SU-DHL-6 (cell line): ENCODE measurements around the gene TET2.

Experiments used
- H2AFZ ChIP-seq: fragments of 200-600 bp; sonication (generic); 2 replicates; pipeline ENCODE4 v1.6.1; 2014; ENCODE audit warnings: low read depth, mild to moderate bottlenecking, moderate library complexity, mixed read lengths, antibody characterized with exemption, low read length; ENCODE audit not compliant: severe bottlenecking
- H3F3A ChIP-seq: fragments of 200-600 bp; shearing (Covaris generic); 2 replicates; pipeline ENCODE4 v1.6.0; 2016; ENCODE audit warnings: antibody characterized with exemption, mild to moderate bottlenecking; ENCODE audit not compliant: insufficient read depth
- H3K27ac ChIP-seq: fragments of 200-600 bp; sonication (generic); 2 replicates; pipeline ENCODE4 v1.5.1; 2016; ENCODE audit warnings: low read depth, mild to moderate bottlenecking, low read length, moderate library complexity, mixed read lengths
- H3K27me3 ChIP-seq: fragments of 200-600 bp; sonication (generic), shearing (Covaris generic); 2 replicates; pipeline ENCODE4 v1.6.0; 2014; ENCODE audit warnings: mild to moderate bottlenecking, low read length
- H3K36me3 ChIP-seq: fragments of 200-600 bp; sonication (generic); 2 replicates; pipeline ENCODE4 v1.6.1; 2014; ENCODE audit warnings: mild to moderate bottlenecking, low read length, mixed read lengths
- H3K4me2 ChIP-seq: fragments of 300-600, 200-600 bp; shearing (Covaris generic), sonication (generic); 2 replicates; pipeline ENCODE4 v1.6.0; 2014; ENCODE audit warnings: low read length, low read depth, mild to moderate bottlenecking; ENCODE audit not compliant: poor library complexity, severe bottlenecking
- H3K4me3 ChIP-seq: fragments of 200-600 bp; sonication (generic); 2 replicates; pipeline ENCODE4 v1.5.1; 2014; ENCODE audit warnings: antibody characterized with exemption, low read length, mild to moderate bottlenecking, mixed read lengths; ENCODE audit not compliant: insufficient read depth, poor library complexity, severe bottlenecking
- H3K79me2 ChIP-seq: fragments of 200-600 bp; sonication (generic); 2 replicates; pipeline ENCODE4 v1.6.1; 2014; ENCODE audit warnings: mild to moderate bottlenecking, low read length, moderate library complexity; ENCODE audit not compliant: insufficient read depth
- H3K9ac ChIP-seq: fragments of 200-600 bp; sonication (generic); 2 replicates; pipeline ENCODE4 v1.7.0; 2014; ENCODE audit warnings: mild to moderate bottlenecking, low read length
- H3K9me2 ChIP-seq: fragments of 200-600 bp; sonication (generic); replicated peaks from 2 replicates; pipeline ENCODE4 v1.6.1; 2014; ENCODE audit warnings: low read length; ENCODE audit not compliant: insufficient read depth
- H3K9me3 ChIP-seq: fragments of 200-600 bp; sonication (generic); 2 replicates; pipeline ENCODE4 v1.6.1; 2014; ENCODE audit warnings: low read length, mixed read lengths; ENCODE audit not compliant: insufficient read depth
- H4K20me1 ChIP-seq: fragments of 200-600 bp; sonication (generic); 2 replicates; pipeline ENCODE4 v1.6.1; 2014; ENCODE audit warnings: low read depth, mild to moderate bottlenecking, antibody characterized with exemption, low read length, moderate library complexity, mixed read lengths
- EZH2phosphoT487 ChIP-seq: fragments of 200-600 bp; sonication (generic), shearing (Covaris generic); conservative IDR thresholded peaks from 2 replicates; pipeline ENCODE4 v1.6.1; 2018; ENCODE audit warnings: mild to moderate bottlenecking, antibody characterized with exemption, low read length, moderate library complexity, mixed read lengths
- TF ChIP-seq, protein P1 (sequence below): fragments of 200-600 bp; sonication (generic); IDR thresholded peaks from one replicate; pipeline ENCODE4 v1.5.1; 2017; ENCODE audit warnings: antibody characterized with exemption, mild to moderate bottlenecking, low read length, moderate library complexity; ENCODE audit not compliant: insufficient read depth, poor library complexity, severe bottlenecking

Gene TET2

DNA sequence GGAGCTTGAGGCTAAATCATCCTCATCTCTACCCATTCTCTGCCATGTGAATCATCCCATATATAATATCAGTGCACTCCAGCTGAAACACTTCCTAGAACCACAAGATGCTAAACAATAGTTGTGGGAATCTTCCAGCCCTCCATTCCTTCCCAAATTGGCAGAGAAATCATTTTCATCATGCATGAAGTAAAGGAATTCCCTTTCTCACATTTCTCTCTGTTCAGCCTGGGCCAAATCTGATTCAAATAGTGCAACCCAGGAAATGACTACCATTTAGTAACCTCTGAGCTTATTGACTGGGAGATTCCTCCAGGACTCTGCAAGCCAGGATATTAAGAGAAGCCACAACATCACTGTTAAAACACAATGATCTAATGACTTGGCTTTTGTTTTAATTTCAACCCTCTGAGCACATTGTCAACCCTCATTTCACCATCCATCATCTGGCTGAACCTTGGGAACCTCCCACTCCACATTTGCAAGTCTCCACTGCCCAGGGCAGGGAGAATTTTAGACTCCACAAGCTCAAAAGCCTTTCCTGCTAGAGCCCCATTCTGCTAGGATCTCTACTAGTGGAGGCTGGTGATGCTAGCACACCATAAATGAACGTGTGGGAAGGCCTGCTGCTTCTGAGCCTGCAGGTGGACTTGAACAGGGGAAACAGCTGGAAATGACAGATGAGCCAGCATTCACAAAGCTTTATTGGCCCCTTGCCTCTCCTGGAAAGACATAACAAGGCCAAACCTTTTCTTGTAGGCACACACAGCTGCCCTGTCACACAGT lies 133.9 kb downstream of the TET2 start:
- H2AFZ ChIP-seq, result no peak overlapping the region
- TF ChIP-seq, protein P1, sequence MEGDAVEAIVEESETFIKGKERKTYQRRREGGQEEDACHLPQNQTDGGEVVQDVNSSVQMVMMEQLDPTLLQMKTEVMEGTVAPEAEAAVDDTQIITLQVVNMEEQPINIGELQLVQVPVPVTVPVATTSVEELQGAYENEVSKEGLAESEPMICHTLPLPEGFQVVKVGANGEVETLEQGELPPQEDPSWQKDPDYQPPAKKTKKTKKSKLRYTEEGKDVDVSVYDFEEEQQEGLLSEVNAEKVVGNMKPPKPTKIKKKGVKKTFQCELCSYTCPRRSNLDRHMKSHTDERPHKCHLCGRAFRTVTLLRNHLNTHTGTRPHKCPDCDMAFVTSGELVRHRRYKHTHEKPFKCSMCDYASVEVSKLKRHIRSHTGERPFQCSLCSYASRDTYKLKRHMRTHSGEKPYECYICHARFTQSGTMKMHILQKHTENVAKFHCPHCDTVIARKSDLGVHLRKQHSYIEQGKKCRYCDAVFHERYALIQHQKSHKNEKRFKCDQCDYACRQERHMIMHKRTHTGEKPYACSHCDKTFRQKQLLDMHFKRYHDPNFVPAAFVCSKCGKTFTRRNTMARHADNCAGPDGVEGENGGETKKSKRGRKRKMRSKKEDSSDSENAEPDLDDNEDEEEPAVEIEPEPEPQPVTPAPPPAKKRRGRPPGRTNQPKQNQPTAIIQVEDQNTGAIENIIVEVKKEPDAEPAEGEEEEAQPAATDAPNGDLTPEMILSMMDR, result no peak
- TF ChIP-seq EZH2phosphoT487, result no peak
- no peaks in the 10 kb centered on the region for H3K9me3 ChIP-seq
- no peak overlapping the region for H3K4me2 ChIP-seq
- H3K79me2 ChIP-seq, result no peaks in the 10 kb centered on the region
- no peak overlapping the region for H3K4me3 ChIP-seq
- no peaks in the 10 kb centered on the region for H3K27me3 ChIP-seq
- no peaks in the 10 kb centered on the region for H3K9me2 ChIP-seq
- no peaks in the 10 kb centered on the region for H3F3A ChIP-seq
- no peaks in the 10 kb centered on the region for H3K36me3 ChIP-seq
- no peak overlapping the region for H3K27ac ChIP-seq
- no peak overlapping the region for H3K9ac ChIP-seq
- H4K20me1 ChIP-seq, result no peaks in the 10 kb centered on the region

DNA sequence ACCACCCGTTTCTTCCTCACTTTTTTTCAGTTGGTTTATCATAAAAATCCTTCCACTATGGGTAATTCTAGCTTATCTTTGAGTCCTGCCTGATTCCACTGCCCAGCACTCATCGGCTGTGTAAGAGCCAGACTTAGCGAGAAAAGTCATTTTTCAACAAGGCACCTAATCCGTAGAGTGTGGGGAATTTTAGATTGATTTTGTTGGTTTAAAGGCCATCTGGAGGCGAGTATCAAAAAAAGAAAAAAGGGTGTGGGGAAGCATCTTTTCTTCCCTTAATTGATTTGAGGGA lies 134.4 kb downstream of the TET2 start:
- H4K20me1 ChIP-seq, result no peaks in the 10 kb centered on the region
- no peaks in the 10 kb centered on the region for H3K9me3 ChIP-seq
- no peak overlapping the region for H3K4me2 ChIP-seq
- no peaks in the 10 kb centered on the region for H3K27me3 ChIP-seq
- no peak overlapping the region for H3K27ac ChIP-seq
- H3K4me3 ChIP-seq, result no peak overlapping the region
- H3K36me3 ChIP-seq, result no peaks in the 10 kb centered on the region
- no peaks in the 10 kb centered on the region for H3K79me2 ChIP-seq
- no peak for TF ChIP-seq EZH2phosphoT487
- TF ChIP-seq, protein P1, result no peak
- H3K9me2 ChIP-seq, result no peaks in the 10 kb centered on the region
- no peak overlapping the region for H3K9ac ChIP-seq
- no peak overlapping the region for H2AFZ ChIP-seq
- H3F3A ChIP-seq, result no peaks in the 10 kb centered on the region

DNA sequence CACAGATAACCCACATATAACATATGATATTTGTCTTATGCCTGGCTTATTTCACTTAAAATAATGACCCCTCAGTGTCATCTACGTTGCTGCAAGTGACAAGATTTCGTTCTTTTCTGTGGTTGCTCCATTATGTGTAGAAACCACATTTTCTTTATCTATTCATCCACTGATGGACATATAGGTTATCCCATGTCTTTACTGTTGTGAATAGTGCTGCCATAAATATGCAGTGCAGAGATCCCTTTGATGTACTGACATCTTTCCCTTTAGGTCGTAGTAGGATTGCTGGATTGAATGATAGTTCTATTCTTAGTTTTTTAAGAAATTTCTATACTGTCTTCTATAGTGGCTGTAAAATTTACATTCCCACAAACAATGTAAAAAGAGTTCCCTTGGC lies 135.8 kb downstream of the TET2 start:
- no peak for TF ChIP-seq EZH2phosphoT487
- TF ChIP-seq, protein P1, result no peak
- Histone ChIP-seq H3K79me2 (no peaks in the 10 kb centered on the region), H4K20me1 (no peaks in the 10 kb centered on the region), H3K9me2 (no peaks in the 10 kb centered on the region), H3K9ac (no peak overlapping the region), H3K4me2 (no peak overlapping the region), H3K27me3 (no peaks in the 10 kb centered on the region), H3F3A (no peaks in the 10 kb centered on the region), H3K36me3 (no peaks in the 10 kb centered on the region), H3K27ac (no peak overlapping the region), H2AFZ (no peak overlapping the region), H3K4me3 (no peak overlapping the region), H3K9me3 (no peaks in the 10 kb centered on the region)
